Caco-2 (cell line): Measurements from ENCODE around the gene FBXO8. TPM values are rescaled to one million over a fixed set of nuclear protein-coding genes. Genes with fewer than 3 reads are reported as not detected.
A peak's percentile ranks its signal among the peaks of the same experiment; 100 is the strongest.

ENCODE experiments used
- BruUV-seq: library from RNA; stranded (reverse); fragments of 400-500 nt; replicated peaks from 2 replicates; lab custom pipeline; 2021; lab: Mats Ljungman, UMichigan
- CTCF ChIA-PET: fragments of 300-600 bp; sonication (Branson Sonifier 250); formaldehyde crosslinking; loops from one replicate; lab custom pipeline; 2022; ENCODE audit warnings: antibody characterized with exemption; lab: Charles Lee
- POLR2A ChIA-PET: fragments of 300-600 bp; sonication (Branson Sonifier 250); formaldehyde crosslinking; loops from one replicate; lab custom pipeline; 2022; ENCODE audit warnings: antibody characterized with exemption; lab: Charles Lee
- DNase-seq, 2 experiments: peaks; one replicate each; pipeline versions ENCODE4 v3.0.0 to v3.0.0-alpha.2; 2020 to 2022
- H3K27me3 ChIP-seq: replicated peaks from 2 replicates; pipeline ENCODE4 v1.6.0; 2011; ENCODE audit warnings: low read length; ENCODE audit not compliant: control insufficient read depth, insufficient read depth
- H3K36me3 ChIP-seq: 2 replicates; pipeline ENCODE4 v1.5.1; 2011; ENCODE audit warnings: low read length; ENCODE audit not compliant: control insufficient read depth, insufficient read depth
- H3K4me1 ChIP-seq: fragments of 250-450 bp; sonication (Bioruptor Pico); 2 replicates; pipeline ENCODE4 v1.5.1; 2020; ENCODE audit warnings: mild to moderate bottlenecking
- H3K4me3 ChIP-seq: 2 replicates; pipeline ENCODE4 v1.5.1; 2011; ENCODE audit warnings: low read depth, mild to moderate bottlenecking, control low read depth, low read length
- H3K9me3 ChIP-seq: fragments of 250-450 bp; sonication (Bioruptor Pico); 2 replicates; pipeline ENCODE4 v1.5.1; 2020; ENCODE audit warnings: mild to moderate bottlenecking, moderate library complexity
- H3K27ac Mint-ChIP-seq: one replicate; pipeline ENCODE4 v1.8.0; 2022; ENCODE audit warnings: mixed read lengths; ENCODE audit not compliant: unreplicated experiment
- H3K27me3 Mint-ChIP-seq: one replicate; pipeline ENCODE4 v1.8.0; 2022; ENCODE audit warnings: mixed read lengths; ENCODE audit not compliant: insufficient read depth, unreplicated experiment
- H3K36me3 Mint-ChIP-seq: one replicate; pipeline ENCODE4 v1.8.0; 2022; ENCODE audit warnings: mild to moderate bottlenecking, mixed read lengths; ENCODE audit not compliant: insufficient read depth, unreplicated experiment
- H3K4me1 Mint-ChIP-seq: one replicate; pipeline ENCODE4 v1.8.0; 2022; ENCODE audit warnings: low read depth, mixed read lengths; ENCODE audit not compliant: unreplicated experiment
- H3K4me3 Mint-ChIP-seq: one replicate; pipeline ENCODE4 v1.8.0; 2022; ENCODE audit warnings: mild to moderate bottlenecking, moderate library complexity, mixed read lengths; ENCODE audit not compliant: unreplicated experiment
- H3K9me3 Mint-ChIP-seq: one replicate; pipeline ENCODE4 v1.8.0; 2022; ENCODE audit warnings: mixed read lengths; ENCODE audit not compliant: unreplicated experiment
- CTCF ChIP-seq, 2 experiments: fragments of 200-600 bp in 1 of 2; IDR thresholded peaks; 1 replicate in 1 of 2; 2 replicates in 1 of 2; pipeline versions ENCODE4 v1.5.1 to v1.8.0; 2011 to 2022; ENCODE audit warnings: antibody characterized with exemption in 1 of 2, control low read depth in 1 of 2, inconsistent platforms in 1 of 2, low read depth in 1 of 2, low read length in 1 of 2, mild to moderate bottlenecking in 1 of 2, moderate library complexity in 1 of 2; ENCODE audit not compliant: insufficient read depth in 1 of 2, severe bottlenecking in 1 of 2, unreplicated experiment in 1 of 2
- intact Hi-C: fragments of 100-400 bp; cut with micrococcal nuclease; formaldehyde crosslinking; loops from one replicate; pipeline ENCODE4 v1.10.0; 2022; ENCODE audit not compliant: unreplicated experiment
- total RNA-seq: library from RNA; stranded (reverse); gene quantifications from 2 replicates; pipeline ENCODE4 v1.2.3, GENCODE V29; 2022

Gene FBXO8
- total RNA-seq, 1 experiment from 2014 or later = 15.0 TPM

GRCh38 chr4:174192943-174193342, 90.5 kb downstream of the FBXO8 start:
- Histone ChIP-seq H3K36me3 (no peaks in the 10 kb centered on the region), H3K4me1 (peaks cover 43% of the 10 kb centered on the region), H3K9me3 (peaks cover 5% of the 10 kb centered on the region; the same call in 1 of the 2 replicates), H3K27me3 (no peaks in the 10 kb centered on the region), H3K4me3 (no peak overlapping the region)
- no peak for TF ChIP-seq CTCF (IDR thresholded peaks at IDR 0.05; ENCODE audit: insufficient read depth in 1 of 2, low read depth in 1 of 2, low read length in 1 of 2, severe bottlenecking in 1 of 2, unreplicated experiment in 1 of 2)
- intact Hi-C loops = loop anchor here (1.0 to 10.0 kb wide), 6 partner anchors 29 to 858 kb away; partner anchors contain the start of genes HMGB2 and HPGD
- H3K36me3 Mint-ChIP-seq = peaks cover 7% of the 10 kb centered on the region
- peak; percentile 68 to 72 for DNase-seq
- H3K27me3 Mint-ChIP-seq = no peaks in the 10 kb centered on the region
- H3K27ac Mint-ChIP-seq = peak overlapping the region; percentile 59
- BruUV-seq = no TSS peak
- H3K4me1 Mint-ChIP-seq = peaks cover 8% of the 10 kb centered on the region
- POLR2A ChIA-PET = no interaction called here
- no peaks in the 10 kb centered on the region for H3K9me3 Mint-ChIP-seq
- peak overlapping the region; percentile 12 for H3K4me3 Mint-ChIP-seq
- CTCF ChIA-PET = no interaction called here

GRCh38 chr4:174190832-174191500, 92.5 kb downstream of the FBXO8 start:
- ChIA-PET POLR2A (no interaction called here), CTCF (no interaction called here)
- no peak for DNase-seq
- Mint-ChIP-seq H3K36me3 (peaks cover 7% of the 10 kb centered on the region), H3K27me3 (no peaks in the 10 kb centered on the region), H3K9me3 (peaks cover 11% of the 10 kb centered on the region), H3K4me1 (peaks cover 8% of the 10 kb centered on the region), H3K27ac (no peak overlapping the region), H3K4me3 (no peak overlapping the region)
- TF ChIP-seq CTCF (IDR thresholded peaks at IDR 0.05; ENCODE audit: insufficient read depth in 1 of 2, low read depth in 1 of 2, low read length in 1 of 2, severe bottlenecking in 1 of 2, unreplicated experiment in 1 of 2) = no peak
- peaks cover 5% of the 10 kb centered on the region; the same call in 1 of the 2 replicates for H3K9me3 ChIP-seq
- H3K27me3 ChIP-seq = no peaks in the 10 kb centered on the region
- no peak overlapping the region for H3K4me3 ChIP-seq
- H3K36me3 ChIP-seq = no peaks in the 10 kb centered on the region
- no TSS peak for BruUV-seq
- intact Hi-C loops = loop anchor here (5.0 to 10.0 kb wide), 3 partner anchors 271 to 856 kb away; partner anchors contain the start of genes HMGB2 and HPGD
- H3K4me1 ChIP-seq = peaks cover 37% of the 10 kb centered on the region

GRCh38 chr4:174189392-174190015, 94.0 kb downstream of the FBXO8 start:
- Histone ChIP-seq H3K9me3 (peaks cover 5% of the 10 kb centered on the region; the same call in 1 of the 2 replicates), H3K4me3 (no peak overlapping the region), H3K36me3 (no peaks in the 10 kb centered on the region), H3K27me3 (no peaks in the 10 kb centered on the region), H3K4me1 (peaks cover 33% of the 10 kb centered on the region)
- ChIA-PET POLR2A (no interaction called here), CTCF (no interaction called here)
- Mint-ChIP-seq H3K27me3 (no peaks in the 10 kb centered on the region), H3K4me1 (peaks cover 8% of the 10 kb centered on the region), H3K27ac (no peak overlapping the region), H3K4me3 (no peak overlapping the region), H3K36me3 (peaks cover 7% of the 10 kb centered on the region), H3K9me3 (peaks cover 15% of the 10 kb centered on the region)
- peak; percentile 20 to 52 for DNase-seq
- TF ChIP-seq CTCF (IDR thresholded peaks at IDR 0.05; ENCODE audit: insufficient read depth in 1 of 2, low read depth in 1 of 2, low read length in 1 of 2, severe bottlenecking in 1 of 2, unreplicated experiment in 1 of 2) = no peak
- intact Hi-C loops = loop anchor here (5.0 to 10.0 kb wide), 3 partner anchors 273 to 855 kb away; partner anchors contain the start of genes HMGB2 and HPGD
- BruUV-seq = no TSS peak

Other genes starting within 250 kb of the FBXO8 start
- gene CEP44, start 244 bp upstream of the FBXO8 start, total RNA-seq = 18.5 and 20.0 TPM in 2 replicates
- gene HPGD, start 238.8 kb upstream of the FBXO8 start, total RNA-seq = 85.5 and 91.5 TPM in 2 replicates